GM19043 (cell line): Measurements from ENCODE around the gene CDC42EP5.

Experiments
- ATAC-seq: cut with Tn5 transposase; IDR thresholded peaks from one replicate; pipeline ENCODE4 v1.9.1; 2021; ENCODE audit warnings: low read depth; ENCODE audit not compliant: unreplicated experiment

CDC42EP5 gene

DNA sequence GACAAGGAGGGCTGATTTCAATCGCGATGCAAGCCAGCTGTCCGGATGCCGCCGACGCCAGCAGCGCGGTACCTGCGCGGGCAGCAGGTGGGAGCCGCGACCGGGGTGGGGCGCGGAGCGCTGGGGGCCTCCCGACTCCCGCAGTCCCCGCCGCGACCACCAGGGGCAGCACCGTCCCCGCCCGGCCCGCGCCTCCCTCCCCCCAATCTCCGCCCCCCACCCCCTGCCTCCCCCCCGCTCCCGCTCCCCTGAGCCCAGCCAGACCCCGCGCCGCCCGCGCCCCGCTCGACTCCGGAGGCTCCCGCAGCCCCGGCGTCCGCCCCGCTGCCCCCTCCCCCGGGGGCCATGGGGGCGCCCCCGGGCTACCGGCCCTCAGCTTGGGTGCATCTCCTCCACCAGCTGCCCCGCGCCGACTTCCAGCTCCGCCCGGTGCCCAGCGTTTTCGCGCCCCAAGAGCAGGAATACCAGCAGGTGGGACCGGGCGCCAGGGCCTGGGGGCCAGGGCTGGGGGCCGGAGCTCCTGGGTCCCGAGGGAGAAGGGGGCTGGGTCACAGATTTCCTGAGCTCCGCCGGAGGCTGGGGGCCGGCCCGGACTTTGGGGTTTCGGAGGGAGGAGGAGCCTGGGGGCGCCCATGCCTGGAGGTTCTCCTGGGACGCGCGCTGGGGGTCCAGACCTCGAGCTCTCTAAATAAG lies 57.7 kb downstream of the CDC42EP5 start, which contains the start of gene TTYH1:
TSS of gene TTYH1 (plus strand) at position 257 of the 693 bp plus-strand sequence. CDS start at position 346, 89 bp downstream.
- ATAC-seq: no peak
